Mesodermal cell (in vitro differentiated cells): ENCODE results near the gene EXD2.
"Not testable (repeated sequence)": the region's sequence is repeated elsewhere in the genome, so short reads cannot be mapped to it uniquely, and the experiment has no call there.

ENCODE experiments used
- H3K27ac ChIP-seq: 2 replicates; pipeline ENCODE4 v1.7.0; 2013; ENCODE audit warnings: mild to moderate bottlenecking, low read depth, low read length, moderate library complexity; ENCODE audit not compliant: severe bottlenecking
- H3K36me3 ChIP-seq: 2 replicates; pipeline ENCODE4 v1.7.1; 2013; ENCODE audit warnings: mild to moderate bottlenecking, low read length, moderate library complexity; ENCODE audit not compliant: control insufficient read depth, insufficient read depth
- H3K4me1 ChIP-seq: one replicate; pipeline ENCODE4 v1.7.1; 2013; ENCODE audit warnings: mild to moderate bottlenecking, low read length; ENCODE audit not compliant: insufficient read depth, control insufficient read depth, poor library complexity, severe bottlenecking
- H3K4me3 ChIP-seq: 2 replicates; pipeline ENCODE4 v1.7.0; 2013; ENCODE audit warnings: low read length, control low read depth, mild to moderate bottlenecking; ENCODE audit not compliant: insufficient read depth, poor library complexity, severe bottlenecking; ENCODE audit errors: extremely low read depth
- H3K9me3 ChIP-seq: 2 replicates; pipeline ENCODE4 v1.7.1; 2013; ENCODE audit warnings: mild to moderate bottlenecking, low read length, moderate library complexity; ENCODE audit not compliant: control insufficient read depth
- WGBS, 2 experiments: methylation state at CpG; one replicate each; pipeline ENCODE4 v1.1.5; 2013; ENCODE audit warnings: missing lambda C conversion rate in 2 of 2; ENCODE audit not compliant: insufficient coverage in 2 of 2; 5-methylcytosine and 5-hydroxymethylcytosine counted together

Gene EXD2

DNA sequence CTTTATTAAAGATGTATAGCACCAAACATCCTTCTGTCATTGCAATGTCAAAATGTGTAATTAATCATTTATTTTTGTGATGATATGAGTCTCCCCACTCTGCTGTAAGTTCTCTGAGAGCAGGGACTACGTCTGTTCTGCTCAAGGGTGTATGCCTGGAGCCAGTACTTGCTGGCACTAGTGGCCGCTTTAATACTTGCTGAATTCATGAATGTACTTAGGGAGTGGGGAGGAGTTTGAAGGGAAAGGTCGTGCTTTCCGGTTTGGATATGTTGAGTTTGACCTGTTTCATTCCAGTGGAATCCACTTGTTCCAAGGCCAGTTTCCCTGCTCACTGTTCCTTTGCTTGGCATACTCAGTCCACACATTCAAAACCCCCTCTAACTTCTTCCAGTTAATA is 36.5 kb upstream of the EXD2 start:
- WGBS, 2 experiments: 14 to 57% methylated on average over 1 to 2 of the region's 4 CpGs
- no peaks in the 10 kb centered on the region for H3K36me3 ChIP-seq
- no peak overlapping the region for H3K4me3 ChIP-seq
- peaks cover 9% of the 10 kb centered on the region for H3K4me1 ChIP-seq
- no peaks in the 10 kb centered on the region for H3K9me3 ChIP-seq
- H3K27ac ChIP-seq: no peak overlapping the region

DNA sequence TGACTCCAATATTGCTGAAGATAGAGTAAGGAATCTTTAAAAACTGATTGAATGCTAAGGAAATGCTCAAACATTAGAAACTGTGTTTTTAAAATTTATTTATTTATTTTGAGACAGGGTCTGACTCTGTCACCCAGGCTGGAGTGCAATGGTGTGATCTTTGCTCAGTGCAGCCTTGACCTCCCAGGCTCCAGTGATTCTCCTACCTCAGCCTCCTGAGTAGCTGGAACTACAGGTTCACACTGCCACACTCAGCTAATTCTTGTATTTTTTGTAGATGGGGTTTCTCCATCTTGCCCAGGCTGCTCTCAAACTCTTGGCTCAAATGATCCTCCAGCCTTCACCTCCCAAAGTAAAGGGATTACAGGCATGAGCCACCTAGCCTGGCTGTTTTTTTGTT is 35.1 kb upstream of the EXD2 start:
- H3K4me1 ChIP-seq: no peaks in the 10 kb centered on the region
- H3K9me3 ChIP-seq: no peaks in the 10 kb centered on the region
- H3K36me3 ChIP-seq: no peaks in the 10 kb centered on the region
- no peak overlapping the region for H3K27ac ChIP-seq
- H3K4me3 ChIP-seq: no peak overlapping the region

- no peaks in the 10 kb centered on the region for H3K9me3 ChIP-seq
- no peak overlapping the region for H3K27ac ChIP-seq
- no peak overlapping the region for H3K4me3 ChIP-seq
- no peaks in the 10 kb centered on the region for H3K4me1 ChIP-seq
- no peaks in the 10 kb centered on the region for H3K36me3 ChIP-seq
- WGBS, 2 experiments: no CpG with 5 or more reads among the region's 1 CpG
These were observed 29.7 kb upstream of the EXD2 start for GRCh38 chr14:69161590-69161989.

- H3K27ac ChIP-seq, H3K4me3 ChIP-seq, H3K4me1 ChIP-seq, H3K9me3 ChIP-seq, H3K36me3 ChIP-seq: not testable (repeated sequence)
- WGBS, 2 experiments: 100% methylated on average over 1 of the region's 2 CpGs
These were observed 25.5 kb upstream of the EXD2 start for GRCh38 chr14:69165787-69166186.

DNA sequence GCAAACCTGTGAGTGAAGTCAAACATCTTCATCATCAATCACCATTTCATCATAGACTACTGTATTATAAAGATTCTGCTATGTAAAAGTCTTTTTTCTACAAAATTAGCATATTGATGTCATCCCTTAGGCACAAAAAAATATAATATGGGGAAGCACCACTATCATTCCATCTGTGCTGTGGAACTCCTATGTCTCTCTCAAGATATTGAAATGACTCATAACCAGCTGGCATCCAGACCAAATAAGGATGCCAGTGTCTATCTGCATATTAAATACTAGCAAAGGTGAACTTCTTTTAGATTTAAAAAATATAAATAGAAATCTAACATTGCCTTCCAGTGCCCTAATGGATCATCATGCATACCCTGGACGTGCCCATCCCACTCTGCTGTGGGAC is 20.5 kb upstream of the EXD2 start:
- Histone ChIP-seq H3K4me3 (no peak overlapping the region), H3K4me1 (no peaks in the 10 kb centered on the region), H3K27ac (no peak overlapping the region), H3K9me3 (no peaks in the 10 kb centered on the region), H3K36me3 (no peaks in the 10 kb centered on the region)
- WGBS, 2 experiments: no CpG with 5 or more reads among the region's 1 CpG

DNA sequence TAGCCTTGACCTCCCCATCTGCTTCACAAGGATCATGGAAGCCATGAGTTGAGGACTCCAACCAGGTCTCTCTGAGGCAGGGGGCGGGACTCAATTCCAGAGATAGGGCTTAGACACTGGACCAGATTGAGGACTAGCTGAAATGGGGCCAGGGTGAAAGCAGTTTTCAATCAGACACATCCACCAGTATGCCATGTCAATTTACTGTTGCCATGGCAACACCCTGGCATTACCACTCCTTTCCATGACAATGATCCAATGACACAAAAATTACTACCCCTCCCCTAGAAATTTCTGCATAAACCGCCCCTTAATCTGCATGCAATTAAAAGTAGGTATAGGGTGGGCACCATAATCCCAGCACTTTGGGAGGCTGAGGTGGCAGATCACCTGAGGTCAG is 19.7 kb upstream of the EXD2 start:
- no peaks in the 10 kb centered on the region for H3K4me1 ChIP-seq
- H3K9me3 ChIP-seq: no peaks in the 10 kb centered on the region
- no peaks in the 10 kb centered on the region for H3K36me3 ChIP-seq
- no peak overlapping the region for H3K4me3 ChIP-seq
- no peak overlapping the region for H3K27ac ChIP-seq
- whole genome bisulfite sequencing, 2 experiments: no CpG with 5 or more reads among the region's 2 CpGs

GRCh38 chr14:69175130-69175529 is 16.2 kb upstream of the EXD2 start:
- H3K27ac ChIP-seq: no peak overlapping the region
- no peaks in the 10 kb centered on the region for H3K4me1 ChIP-seq
- no peaks in the 10 kb centered on the region for H3K36me3 ChIP-seq
- no peaks in the 10 kb centered on the region for H3K9me3 ChIP-seq
- no peak overlapping the region for H3K4me3 ChIP-seq

GRCh38 chr14:69181491-69181890 is 9.8 kb upstream of the EXD2 start:
- Histone ChIP-seq H3K4me1 (no peaks in the 10 kb centered on the region), H3K36me3 (no peaks in the 10 kb centered on the region), H3K4me3 (no peak overlapping the region), H3K9me3 (no peaks in the 10 kb centered on the region), H3K27ac (no peak overlapping the region)

GRCh38 chr14:69182580-69182979 is 8.7 kb upstream of the EXD2 start:
- not testable (repeated sequence) for H3K36me3 ChIP-seq, H3K27ac ChIP-seq, H3K9me3 ChIP-seq, H3K4me1 ChIP-seq, H3K4me3 ChIP-seq
- WGBS, 2 experiments: no CpG with 5 or more reads among the region's 1 CpG

DNA sequence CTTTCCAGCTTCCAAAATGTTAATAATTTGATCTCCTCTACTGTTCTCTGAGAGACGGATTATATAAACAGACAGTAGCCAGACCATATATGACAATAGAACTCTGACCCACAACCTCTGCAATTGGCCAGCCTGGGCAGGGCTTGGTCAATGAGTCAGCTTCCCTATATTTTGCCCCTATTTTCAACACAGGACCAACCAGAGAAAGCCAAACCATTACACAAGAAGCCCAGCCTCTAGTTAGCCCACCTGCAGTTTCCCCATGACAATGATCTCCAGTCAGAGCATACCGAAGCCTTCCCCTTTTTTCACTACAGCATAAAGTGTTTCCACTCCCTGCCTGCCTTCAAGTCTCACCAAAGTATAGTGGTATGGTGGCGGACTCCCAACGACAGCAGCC is 7.6 kb upstream of the EXD2 start:
- WGBS, 2 experiments: 14 to 50% methylated on average over 1 to 2 of the region's 4 CpGs
- H3K9me3 ChIP-seq: no peaks in the 10 kb centered on the region
- no peak overlapping the region for H3K27ac ChIP-seq
- no peak overlapping the region for H3K4me3 ChIP-seq
- no peaks in the 10 kb centered on the region for H3K4me1 ChIP-seq
- H3K36me3 ChIP-seq: no peaks in the 10 kb centered on the region

- Histone ChIP-seq H3K4me1 (no peaks in the 10 kb centered on the region), H3K4me3 (no peak overlapping the region), H3K27ac (no peak overlapping the region), H3K9me3 (no peaks in the 10 kb centered on the region), H3K36me3 (no peaks in the 10 kb centered on the region)
- WGBS, 2 experiments: 83% methylated on average over 1 of the region's 2 CpGs; no CpG with 5 or more reads in 1 of the 2 experiments
These were observed 1.1 kb upstream of the EXD2 start for GRCh38 chr14:69190191-69190590.

- Histone ChIP-seq H3K9me3 (no peaks in the 10 kb centered on the region), H3K4me3 (no peak overlapping the region), H3K36me3 (no peaks in the 10 kb centered on the region), H3K27ac (no peak overlapping the region), H3K4me1 (no peaks in the 10 kb centered on the region)
- WGBS, 2 experiments: 100% methylated on average over 1 of the region's 5 CpGs; no CpG with 5 or more reads in 1 of the 2 experiments
These were observed 2.4 kb downstream of the EXD2 start for GRCh38 chr14:69193721-69194120.
